Measurements from ENCODE around the gene ODAD2.

ODAD2 gene

GRCh38 chr10:27947540-27947939 is 51.3 kb downstream of the ODAD2 start:
- TF ChIP-seq SIN3A (IDR thresholded peaks at IDR 0.05; ENCODE audit: borderline replicate concordance, insufficient read depth, low read length) (no peak), POLR2AphosphoS5 (IDR thresholded peaks at IDR 0.05; ENCODE audit: low read depth, low read length) (no peak), TAF1 (IDR thresholded peaks at IDR 0.05; ENCODE audit: borderline replicate concordance, insufficient read depth, low read length) (no peak), FOXP2 (optimal IDR thresholded peaks at IDR 0.05; ENCODE audit: borderline replicate concordance, extremely low read depth, extremely low read length, insufficient read depth) (no peak), REST (IDR thresholded peaks at IDR 0.05; ENCODE audit: insufficient read depth in 1 of 2, low read depth in 2 of 2, low read length in 2 of 2) (no peak)

- no peak for TF ChIP-seq POLR2AphosphoS5 (IDR thresholded peaks at IDR 0.05; ENCODE audit: low read depth, low read length)
Measured at GRCh38 chr10:27944005-27944404, 54.9 kb downstream of the ODAD2 start.

GRCh38 chr10:27914888-27915287 is 84.0 kb downstream of the ODAD2 start:
- TF ChIP-seq FOXP2 (optimal IDR thresholded peaks at IDR 0.05; ENCODE audit: borderline replicate concordance, extremely low read depth, extremely low read length, insufficient read depth), result no peak
- TF ChIP-seq SIN3A (IDR thresholded peaks at IDR 0.05; ENCODE audit: borderline replicate concordance, insufficient read depth, low read length), result no peak
- no peak for TF ChIP-seq TAF1 (IDR thresholded peaks at IDR 0.05; ENCODE audit: borderline replicate concordance, insufficient read depth, low read length)
- no peak for TF ChIP-seq REST (IDR thresholded peaks at IDR 0.05; ENCODE audit: insufficient read depth in 1 of 2, low read depth in 2 of 2, low read length in 2 of 2)
- no peak for TF ChIP-seq POLR2AphosphoS5 (IDR thresholded peaks at IDR 0.05; ENCODE audit: low read depth, low read length)

- TF ChIP-seq TAF1 (IDR thresholded peaks at IDR 0.05; ENCODE audit: borderline replicate concordance, insufficient read depth, low read length) (no peak), SIN3A (IDR thresholded peaks at IDR 0.05; ENCODE audit: borderline replicate concordance, insufficient read depth, low read length) (no peak), REST (IDR thresholded peaks at IDR 0.05; ENCODE audit: insufficient read depth in 1 of 2, low read depth in 2 of 2, low read length in 2 of 2) (no peak), POLR2AphosphoS5 (IDR thresholded peaks at IDR 0.05; ENCODE audit: low read depth, low read length) (no peak), FOXP2 (optimal IDR thresholded peaks at IDR 0.05; ENCODE audit: borderline replicate concordance, extremely low read depth, extremely low read length, insufficient read depth) (no peak)
Measured at GRCh38 chr10:27912231-27912630, 86.6 kb downstream of the ODAD2 start.

GRCh38 chr10:27911539-27911938 is 87.3 kb downstream of the ODAD2 start:
- TF ChIP-seq REST (IDR thresholded peaks at IDR 0.05; ENCODE audit: insufficient read depth in 1 of 2, low read depth in 2 of 2, low read length in 2 of 2) (no peak), TAF1 (IDR thresholded peaks at IDR 0.05; ENCODE audit: borderline replicate concordance, insufficient read depth, low read length) (no peak), SIN3A (IDR thresholded peaks at IDR 0.05; ENCODE audit: borderline replicate concordance, insufficient read depth, low read length) (no peak), FOXP2 (optimal IDR thresholded peaks at IDR 0.05; ENCODE audit: borderline replicate concordance, extremely low read depth, extremely low read length, insufficient read depth) (no peak), POLR2AphosphoS5 (IDR thresholded peaks at IDR 0.05; ENCODE audit: low read depth, low read length) (no peak)

Data from PFSK-1 (cell line).